ENCODE measurements around the gene SLC9A5.

Gene SLC9A5

GRCh38 chr16:67202426-67202825, 46.4 kb upstream of the SLC9A5 start:
- TF ChIP-seq, protein P1, sequence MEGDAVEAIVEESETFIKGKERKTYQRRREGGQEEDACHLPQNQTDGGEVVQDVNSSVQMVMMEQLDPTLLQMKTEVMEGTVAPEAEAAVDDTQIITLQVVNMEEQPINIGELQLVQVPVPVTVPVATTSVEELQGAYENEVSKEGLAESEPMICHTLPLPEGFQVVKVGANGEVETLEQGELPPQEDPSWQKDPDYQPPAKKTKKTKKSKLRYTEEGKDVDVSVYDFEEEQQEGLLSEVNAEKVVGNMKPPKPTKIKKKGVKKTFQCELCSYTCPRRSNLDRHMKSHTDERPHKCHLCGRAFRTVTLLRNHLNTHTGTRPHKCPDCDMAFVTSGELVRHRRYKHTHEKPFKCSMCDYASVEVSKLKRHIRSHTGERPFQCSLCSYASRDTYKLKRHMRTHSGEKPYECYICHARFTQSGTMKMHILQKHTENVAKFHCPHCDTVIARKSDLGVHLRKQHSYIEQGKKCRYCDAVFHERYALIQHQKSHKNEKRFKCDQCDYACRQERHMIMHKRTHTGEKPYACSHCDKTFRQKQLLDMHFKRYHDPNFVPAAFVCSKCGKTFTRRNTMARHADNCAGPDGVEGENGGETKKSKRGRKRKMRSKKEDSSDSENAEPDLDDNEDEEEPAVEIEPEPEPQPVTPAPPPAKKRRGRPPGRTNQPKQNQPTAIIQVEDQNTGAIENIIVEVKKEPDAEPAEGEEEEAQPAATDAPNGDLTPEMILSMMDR (conservative IDR thresholded peaks at IDR 0.05; ENCODE audit: low read length), result no peak
- no peak for DNase-seq (ENCODE audit: low read depth)
- no peak overlapping the region for H3K4me3 ChIP-seq (ENCODE audit: low read length)

- no peak for DNase-seq (ENCODE audit: low read depth)
- H3K4me3 ChIP-seq (ENCODE audit: low read length), result no peak overlapping the region
- TF ChIP-seq, protein P1 (conservative IDR thresholded peaks at IDR 0.05; ENCODE audit: low read length), result no peak
Measured at GRCh38 chr16:67202956-67203493, 45.8 kb upstream of the SLC9A5 start.

- DNase-seq (ENCODE audit: low read depth), result no peak
- TF ChIP-seq, protein P1 (conservative IDR thresholded peaks at IDR 0.05; ENCODE audit: low read length), result no peak
- H3K4me3 ChIP-seq (ENCODE audit: low read length), result no peak overlapping the region
Measured at GRCh38 chr16:67204076-67204475, 44.7 kb upstream of the SLC9A5 start.

DNA sequence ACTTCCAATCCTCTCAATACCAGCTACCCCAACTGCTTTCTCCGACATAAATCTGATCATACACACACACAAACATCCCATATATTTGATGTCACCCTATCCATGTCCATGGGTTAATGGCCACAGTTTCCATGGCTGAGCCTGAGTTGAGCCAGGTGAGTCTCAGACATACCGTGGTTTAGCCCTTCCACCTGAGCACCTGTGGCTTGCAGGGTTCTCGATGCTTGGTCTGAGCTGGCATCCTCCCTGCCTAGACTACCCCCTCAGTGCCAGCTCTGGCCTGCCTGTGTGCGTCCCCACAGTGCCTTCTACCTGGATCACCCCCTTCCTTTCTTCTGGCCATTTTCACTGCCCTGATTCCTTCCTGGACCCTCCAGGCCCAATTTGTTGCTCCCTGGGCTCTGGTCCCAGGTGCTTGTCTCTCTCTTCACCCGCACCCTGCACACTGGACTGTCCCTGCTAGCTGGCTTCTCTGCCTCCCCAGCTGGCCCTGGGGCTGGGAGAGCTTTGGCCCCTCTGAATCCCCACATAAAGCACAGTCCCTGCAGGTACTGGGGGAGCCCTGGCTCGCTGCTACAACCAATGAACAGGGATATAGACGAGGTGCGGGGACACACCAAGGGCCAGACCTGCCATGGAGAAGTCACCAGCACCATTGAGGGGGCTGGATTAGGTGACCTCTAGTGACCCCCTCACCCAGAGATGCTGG, 42.5 kb upstream of the SLC9A5 start:
- TF ChIP-seq, protein P1 (conservative IDR thresholded peaks at IDR 0.05; ENCODE audit: low read length), result no peak
- DNase-seq (ENCODE audit: low read depth), result no peak
- no peak overlapping the region for H3K4me3 ChIP-seq (ENCODE audit: low read length)

DNA sequence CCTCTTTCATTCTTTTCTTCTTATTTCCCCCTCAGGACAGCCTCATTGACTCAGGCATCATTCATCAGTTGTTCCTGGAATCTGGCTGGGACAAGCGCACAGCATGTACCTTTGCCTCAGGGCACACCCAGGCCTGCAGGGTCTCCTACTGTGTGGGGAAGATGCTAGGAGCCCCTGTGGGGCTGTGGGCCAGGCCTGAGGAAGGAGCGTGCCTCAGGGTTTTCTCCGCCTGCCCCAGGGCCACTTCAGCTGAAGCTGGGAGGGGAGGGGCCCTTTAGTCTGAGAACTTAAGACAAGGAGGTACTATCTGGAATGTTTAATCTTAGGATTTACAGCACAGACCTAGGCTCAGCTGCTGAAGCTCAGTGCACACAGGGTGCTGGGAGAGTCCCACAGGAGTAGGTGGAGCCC, 41.9 kb upstream of the SLC9A5 start:
- no peak for DNase-seq (ENCODE audit: low read depth)
- no peak overlapping the region for H3K4me3 ChIP-seq (ENCODE audit: low read length)
- TF ChIP-seq, protein P1 (conservative IDR thresholded peaks at IDR 0.05; ENCODE audit: low read length), result no peak

DNA sequence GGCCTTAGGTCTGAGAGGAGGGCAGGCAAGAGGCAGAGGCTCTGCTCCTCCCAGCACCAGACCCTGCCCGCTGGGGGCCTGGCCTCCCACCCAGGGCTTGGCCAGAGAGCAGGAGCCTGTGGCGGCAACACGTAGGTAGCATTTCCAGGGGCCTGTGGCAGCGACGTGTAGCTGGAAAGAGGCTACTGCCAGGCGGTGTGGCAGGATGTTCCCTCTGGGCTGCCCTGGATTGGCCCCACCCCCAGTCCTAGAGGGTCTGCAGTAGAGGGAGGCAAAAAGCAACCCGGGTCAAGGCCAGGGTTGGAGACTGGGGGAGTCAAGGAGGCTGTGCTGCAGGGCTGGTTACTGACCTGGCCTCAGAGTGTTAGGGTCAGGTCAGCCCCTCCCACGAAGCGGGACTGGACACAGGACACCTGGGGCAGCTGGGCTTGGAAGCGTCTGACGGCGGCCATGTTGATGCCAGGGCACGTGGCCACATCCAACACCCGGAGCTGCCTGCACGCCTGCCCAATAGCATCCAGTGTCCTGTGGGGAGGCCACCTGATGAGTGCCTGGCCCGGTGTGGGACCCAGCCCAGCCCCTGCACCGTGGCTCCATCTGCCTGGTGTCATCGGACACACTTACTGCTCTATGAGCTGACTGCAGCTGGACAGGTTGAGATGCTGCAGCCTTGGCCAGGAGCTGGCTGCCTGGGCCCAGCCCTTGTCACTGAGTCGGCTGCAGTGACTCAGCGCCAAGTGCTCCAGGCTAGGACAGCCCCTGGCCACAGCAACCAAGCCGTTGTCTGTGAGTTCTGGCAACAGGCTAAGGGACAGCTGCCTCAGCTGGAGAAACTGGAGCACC, 41.3 kb upstream of the SLC9A5 start:
- TF ChIP-seq, protein P1 (conservative IDR thresholded peaks at IDR 0.05; ENCODE audit: low read length), result no peak
- no peak overlapping the region for H3K4me3 ChIP-seq (ENCODE audit: low read length)
- DNase-seq (ENCODE audit: low read depth), result peak; percentile 35
